CD8-positive, alpha-beta memory T cell (primary cell): ENCODE measurements around the gene SPPL3. TPM values are rescaled to one million over a fixed set of nuclear protein-coding genes. Genes with fewer than 3 reads are reported as not detected.

Experiments
- CTCF ChIA-PET: fragments of 350-600 bp; sonication (Branson Sonifier 250); formaldehyde crosslinking; loops from one replicate; lab custom pipeline; 2021; ENCODE audit warnings: antibody characterized with exemption; lab: Charles Lee
- POLR2A ChIA-PET: fragments of 350-600 bp; sonication (Branson Sonifier 250); formaldehyde crosslinking; loops from one replicate; lab custom pipeline; 2021; ENCODE audit warnings: antibody characterized with exemption; lab: Charles Lee
- DNase-seq, 5 donors: peaks; one replicate each; pipeline versions ENCODE4 v3.0.0 to v3.0.0-alpha.2; 2020 to 2022; ENCODE audit warnings: mixed read lengths in 1 of 5
- H3K27ac ChIP-seq: one replicate; pipeline ENCODE4 v1.7.0; 2013; ENCODE audit warnings: low read depth, mild to moderate bottlenecking, low read length, moderate library complexity
- H3K27me3 ChIP-seq: 2 replicates; pipeline ENCODE4 v1.7.0; 2013; ENCODE audit warnings: low read length, mild to moderate bottlenecking; ENCODE audit not compliant: insufficient read depth, poor library complexity, severe bottlenecking
- H3K36me3 ChIP-seq: 2 replicates; pipeline ENCODE4 v1.7.0; 2013; ENCODE audit warnings: mild to moderate bottlenecking, low read length, moderate library complexity; ENCODE audit not compliant: insufficient read depth
- H3K4me1 ChIP-seq: 2 replicates; pipeline ENCODE4 v1.7.0; 2013; ENCODE audit warnings: mild to moderate bottlenecking, low read length, moderate library complexity; ENCODE audit not compliant: insufficient read depth
- H3K4me3 ChIP-seq: 2 replicates; pipeline ENCODE4 v1.7.0; 2013; ENCODE audit warnings: mild to moderate bottlenecking, low read length
- H3K9me3 ChIP-seq: 2 replicates; pipeline ENCODE4 v1.7.0; 2013; ENCODE audit warnings: mild to moderate bottlenecking, low read length
- H3K27ac Mint-ChIP-seq, 8 donors: one replicate each; pipeline ENCODE4 v1.8.0; 2020 to 2021; ENCODE audit warnings: mixed read lengths in 8 of 8, mild to moderate bottlenecking in 6 of 8, inconsistent platforms in 3 of 8, moderate library complexity in 3 of 8
- H3K27me3 Mint-ChIP-seq, 2 donors: one replicate each; pipeline ENCODE4 v1.8.0; 2020 to 2021; ENCODE audit warnings: mixed read lengths in 2 of 2, mild to moderate bottlenecking in 1 of 2, moderate library complexity in 1 of 2
- H3K36me3 Mint-ChIP-seq, 3 donors: one replicate each; pipeline ENCODE4 v1.8.0; 2020 to 2021; ENCODE audit warnings: mixed read lengths in 3 of 3, inconsistent platforms in 1 of 3, mild to moderate bottlenecking in 1 of 3
- H3K4me1 Mint-ChIP-seq, 3 donors: one replicate each; pipeline ENCODE4 v1.8.0; 2020 to 2021; ENCODE audit warnings: mixed read lengths in 3 of 3, inconsistent platforms in 1 of 3, mild to moderate bottlenecking in 1 of 3
- H3K4me3 Mint-ChIP-seq, 7 donors: one replicate each; pipeline ENCODE4 v1.8.0; 2020 to 2021; ENCODE audit warnings: mixed read lengths in 7 of 7, mild to moderate bottlenecking in 6 of 7, moderate library complexity in 4 of 7, inconsistent platforms in 2 of 7
- H3K9me3 Mint-ChIP-seq, 5 donors: one replicate each; pipeline ENCODE4 v1.8.0; 2020 to 2022; ENCODE audit warnings: mixed read lengths in 5 of 5, mild to moderate bottlenecking in 3 of 5, moderate library complexity in 2 of 5, inconsistent platforms in 1 of 5
- polyA plus RNA-seq: library from polyadenylated mRNA; unstranded; fragments of 300-500 nt; fragmentation: Illumina TruSeq; gene quantifications from one replicate; pipeline ENCODE4 v1.2.3, GENCODE V29; 2021
- total RNA-seq, 2 experiments: library from RNA; stranded (reverse); gene quantifications; one replicate each; pipeline ENCODE4 v1.2.3, GENCODE V29; 2021

Gene SPPL3
- total and polyA plus RNA-seq, 3 experiments from 2014 or later = 33.1 to 35.6 (median 34.9) TPM

GRCh38 chr12:120755269-120755668, 148.9 kb downstream of the SPPL3 start:
- Mint-ChIP-seq H3K9me3 (peaks cover 11 to 16% (median 13%) of the 10 kb centered on the region in 5 donors), H3K27me3 (peaks cover 9 to 19% of the 10 kb centered on the region in 2 donors), H3K4me3 (no peak overlapping the region), H3K27ac (no peak overlapping the region), H3K4me1 (no peaks in the 10 kb centered on the region), H3K36me3 (peaks cover 0 to 5% (median 0%) of the 10 kb centered on the region in 3 donors)
- Histone ChIP-seq H3K4me1 (no peaks in the 10 kb centered on the region), H3K27ac (no peak overlapping the region), H3K4me3 (no peak overlapping the region), H3K36me3 (no peaks in the 10 kb centered on the region), H3K9me3 (no peaks in the 10 kb centered on the region), H3K27me3 (no peaks in the 10 kb centered on the region)
- CTCF ChIA-PET = no interaction called here
- DNase-seq = no peak
- POLR2A ChIA-PET = no interaction called here

- H3K4me1 ChIP-seq = no peaks in the 10 kb centered on the region
- H3K9me3 Mint-ChIP-seq = peaks cover 11 to 16% (median 13%) of the 10 kb centered on the region in 5 donors
- H3K27me3 Mint-ChIP-seq = peaks cover 9 to 19% of the 10 kb centered on the region in 2 donors
- H3K4me1 Mint-ChIP-seq = no peaks in the 10 kb centered on the region
- H3K36me3 ChIP-seq = no peaks in the 10 kb centered on the region
- no peak overlapping the region for H3K27ac Mint-ChIP-seq
- peaks cover 0 to 2% (median 0%) of the 10 kb centered on the region in 3 donors for H3K36me3 Mint-ChIP-seq
- H3K4me3 Mint-ChIP-seq = no peak overlapping the region
- H3K9me3 ChIP-seq = no peaks in the 10 kb centered on the region
- H3K4me3 ChIP-seq = no peak overlapping the region
- POLR2A ChIA-PET = no interaction called here
- H3K27ac ChIP-seq = no peak overlapping the region
- CTCF ChIA-PET = no interaction called here
- H3K27me3 ChIP-seq = no peaks in the 10 kb centered on the region
- no peak for DNase-seq
These were observed 149.4 kb downstream of the SPPL3 start for GRCh38 chr12:120754792-120755191.

- Mint-ChIP-seq H3K4me1 (peaks cover 0 to 2% (median 2%) of the 10 kb centered on the region in 3 donors), H3K27me3 (peaks cover 9 to 19% of the 10 kb centered on the region in 2 donors), H3K27ac (no peak overlapping the region), H3K4me3 (no peak overlapping the region), H3K9me3 (peaks cover 11 to 16% (median 13%) of the 10 kb centered on the region in 5 donors), H3K36me3 (no peaks in the 10 kb centered on the region)
- no peaks in the 10 kb centered on the region for H3K27me3 ChIP-seq
- CTCF ChIA-PET = no interaction called here
- H3K4me3 ChIP-seq = no peak overlapping the region
- POLR2A ChIA-PET = no interaction called here
- no peaks in the 10 kb centered on the region for H3K4me1 ChIP-seq
- H3K27ac ChIP-seq = no peak overlapping the region
- no peaks in the 10 kb centered on the region for H3K36me3 ChIP-seq
- DNase-seq = no peak
- no peaks in the 10 kb centered on the region for H3K9me3 ChIP-seq
These were observed 152.8 kb downstream of the SPPL3 start for GRCh38 chr12:120751389-120751788.

- H3K36me3 Mint-ChIP-seq = no peaks in the 10 kb centered on the region
- peaks cover 11 to 16% (median 13%) of the 10 kb centered on the region in 5 donors for H3K9me3 Mint-ChIP-seq
- no peak overlapping the region for H3K27ac ChIP-seq
- no peaks in the 10 kb centered on the region for H3K9me3 ChIP-seq
- H3K4me3 ChIP-seq = no peak overlapping the region
- H3K4me1 ChIP-seq = no peaks in the 10 kb centered on the region
- peaks cover 9 to 19% of the 10 kb centered on the region in 2 donors for H3K27me3 Mint-ChIP-seq
- POLR2A ChIA-PET = no interaction called here
- H3K4me1 Mint-ChIP-seq = peaks cover 0 to 2% (median 2%) of the 10 kb centered on the region in 3 donors
- no peaks in the 10 kb centered on the region for H3K27me3 ChIP-seq
- no peak overlapping the region for H3K4me3 Mint-ChIP-seq
- no peak overlapping the region for H3K27ac Mint-ChIP-seq
- no peaks in the 10 kb centered on the region for H3K36me3 ChIP-seq
- no peak for DNase-seq
- CTCF ChIA-PET = interaction anchor here (0.9 kb wide), 1 partner anchor 170 kb away, joined by 3 read pairs; the partner anchor contains the start of gene POP5
These were observed 153.4 kb downstream of the SPPL3 start for GRCh38 chr12:120750806-120751205.

GRCh38 chr12:120749256-120749655, 154.9 kb downstream of the SPPL3 start:
- Mint-ChIP-seq H3K36me3 (no peaks in the 10 kb centered on the region), H3K9me3 (peaks cover 0 to 6% (median 2%) of the 10 kb centered on the region in 5 donors), H3K4me1 (peaks cover 0 to 2% (median 2%) of the 10 kb centered on the region in 3 donors), H3K27ac (no peak overlapping the region), H3K27me3 (peaks cover 2 to 9% of the 10 kb centered on the region in 2 donors), H3K4me3 (no peak overlapping the region)
- ChIA-PET CTCF (interaction anchor here (1.3 kb wide), 1 partner anchor 222 kb away, joined by 4 read pairs; no protein-coding TSS in a partner anchor), POLR2A (no interaction called here)
- H3K27ac ChIP-seq = no peak overlapping the region
- H3K36me3 ChIP-seq = no peaks in the 10 kb centered on the region
- no peaks in the 10 kb centered on the region for H3K4me1 ChIP-seq
- H3K27me3 ChIP-seq = no peaks in the 10 kb centered on the region
- H3K4me3 ChIP-seq = no peak overlapping the region
- H3K9me3 ChIP-seq = no peaks in the 10 kb centered on the region
- DNase-seq = no peak

GRCh38 chr12:120748242-120748641, 155.9 kb downstream of the SPPL3 start:
- Histone ChIP-seq H3K27me3 (no peaks in the 10 kb centered on the region), H3K9me3 (no peaks in the 10 kb centered on the region), H3K27ac (no peak overlapping the region), H3K36me3 (no peaks in the 10 kb centered on the region), H3K4me1 (no peaks in the 10 kb centered on the region), H3K4me3 (no peak overlapping the region)
- peaks cover 2 to 5% of the 10 kb centered on the region in 2 donors for H3K27me3 Mint-ChIP-seq
- ChIA-PET CTCF (interaction anchor here (1.3 kb wide), 1 partner anchor 223 kb away, joined by 4 read pairs; no protein-coding TSS in a partner anchor), POLR2A (no interaction called here)
- no peak for DNase-seq
- no peak overlapping the region for H3K4me3 Mint-ChIP-seq
- H3K4me1 Mint-ChIP-seq = peaks cover 0 to 2% (median 2%) of the 10 kb centered on the region in 3 donors
- no peak overlapping the region for H3K27ac Mint-ChIP-seq
- peaks cover 0 to 2% (median 0%) of the 10 kb centered on the region in 5 donors for H3K9me3 Mint-ChIP-seq
- H3K36me3 Mint-ChIP-seq = no peaks in the 10 kb centered on the region

- Histone ChIP-seq H3K27me3 (no peaks in the 10 kb centered on the region), H3K27ac (no peak overlapping the region), H3K9me3 (no peaks in the 10 kb centered on the region), H3K4me3 (no peak overlapping the region), H3K4me1 (no peaks in the 10 kb centered on the region), H3K36me3 (no peaks in the 10 kb centered on the region)
- ChIA-PET CTCF (no interaction called here), POLR2A (no interaction called here)
- Mint-ChIP-seq H3K9me3 (no peaks in the 10 kb centered on the region), H3K27me3 (no peaks in the 10 kb centered on the region), H3K4me3 (no peak overlapping the region), H3K27ac (no peak overlapping the region), H3K4me1 (peaks cover 0 to 2% (median 2%) of the 10 kb centered on the region in 3 donors), H3K36me3 (peaks cover 0 to 2% (median 0%) of the 10 kb centered on the region in 3 donors)
- DNase-seq = no peak
These were observed 159.2 kb downstream of the SPPL3 start for GRCh38 chr12:120744922-120745493.

- Mint-ChIP-seq H3K9me3 (no peaks in the 10 kb centered on the region), H3K4me1 (no peaks in the 10 kb centered on the region), H3K27ac (no peak overlapping the region), H3K27me3 (no peaks in the 10 kb centered on the region), H3K4me3 (no peak overlapping the region), H3K36me3 (peaks cover 0 to 12% (median 0%) of the 10 kb centered on the region in 3 donors)
- DNase-seq = no peak
- ChIA-PET POLR2A (interaction anchor here (0.6 kb wide), 2 partner anchors 76 to 199 kb away, joined by 3 read pairs; no protein-coding TSS in a partner anchor), CTCF (no interaction called here)
- H3K27me3 ChIP-seq = no peaks in the 10 kb centered on the region
- no peaks in the 10 kb centered on the region for H3K4me1 ChIP-seq
- no peaks in the 10 kb centered on the region for H3K9me3 ChIP-seq
- H3K36me3 ChIP-seq = no peaks in the 10 kb centered on the region
- no peak overlapping the region for H3K4me3 ChIP-seq
- H3K27ac ChIP-seq = no peak overlapping the region
These were observed 162.4 kb downstream of the SPPL3 start for GRCh38 chr12:120741476-120742421.
